HepG2 (cell line): ENCODE measurements around the gene ZSCAN2. TPM values are rescaled to one million over a fixed set of nuclear protein-coding genes. Genes with fewer than 3 reads are reported as not detected.
A peak's percentile ranks its signal among the peaks of the same experiment; 100 is the strongest.

ENCODE experiments used
- ATAC-seq: fragments of 200-7000 bp; cut with Tn5 transposase; 3 replicates; pipeline ENCODE4 v1.9.1; 2020; ENCODE audit warnings: mild to moderate bottlenecking, moderate library complexity
- BruUV-seq: library from RNA; stranded (reverse); fragments of 400-500 nt; replicated peaks from 2 replicates; lab custom pipeline; 2021; lab: Mats Ljungman, UMichigan
- CTCF ChIA-PET: fragments of 300-600 bp; formaldehyde crosslinking; extraction: SDS; loops from one replicate; lab custom pipeline; 2021; ENCODE audit warnings: low total read pairs, inconsistent platforms, low intra/inter-chr PET ratio; lab: Yijun Ruan, JAX
- POLR2A ChIA-PET: fragments of 350-600 bp; sonication (Branson Sonifier 250); formaldehyde crosslinking; loops from one replicate; lab custom pipeline; 2020; ENCODE audit warnings: antibody characterized with exemption, inconsistent platforms; lab: Yijun Ruan, JAX
- DNase-seq: peaks from one replicate; pipeline ENCODE4 v3.0.0-alpha.2; 2015; ENCODE audit warnings: low spot score
- FAIRE-seq: peaks from 3 replicates; lab custom pipeline; 2011; peaks lifted over from hg19 to GRCh38; lab: Jason Lieb, UNC
- H2AFZ ChIP-seq: one replicate; pipeline ENCODE4 v1.6.1; 2011; ENCODE audit warnings: low read length, inconsistent platforms
- H3K27ac ChIP-seq: fragments of 300-600 bp; 3 replicates; pipeline ENCODE4 v1.8.0; 2011; ENCODE audit warnings: mixed run types, mild to moderate bottlenecking, mixed read lengths, low read length, inconsistent platforms; ENCODE audit not compliant: insufficient read depth; ENCODE audit errors: extremely low read length
- H3K27me3 ChIP-seq, 2 experiments: fragments of 200-600 bp in 1 of 2; 2 replicates in 1 of 2; 3 replicates in 1 of 2; pipeline versions ENCODE4 v1.6.0 to v1.8.0; 2011; ENCODE audit warnings: low read length in 2 of 2, mild to moderate bottlenecking in 2 of 2, moderate library complexity in 2 of 2, inconsistent platforms in 1 of 2; ENCODE audit not compliant: insufficient read depth in 2 of 2, control insufficient read depth in 1 of 2
- H3K36me3 ChIP-seq, 2 experiments: fragments of 200-600 bp in 1 of 2; replicated peaks in 1 of 2; 2 replicates in 1 of 2; 3 replicates in 1 of 2; pipeline versions ENCODE4 v1.5.1 to v1.8.0; 2011; ENCODE audit warnings: low read length in 2 of 2, inconsistent platforms in 1 of 2; ENCODE audit not compliant: insufficient read depth in 2 of 2, control insufficient read depth in 1 of 2
- H3K4me1 ChIP-seq: 2 replicates; pipeline ENCODE4 v1.5.1; 2012; ENCODE audit warnings: low read length, inconsistent platforms; ENCODE audit not compliant: insufficient read depth
- H3K4me2 ChIP-seq: 2 replicates; pipeline ENCODE4 v1.6.0; 2011; ENCODE audit warnings: low read depth, low read length, inconsistent platforms
- H3K4me3 ChIP-seq, 3 experiments: fragments of 200-600 bp in 1 of 3; sonication (generic), shearing (Covaris generic) in 1 of 3; replicated peaks in 1 of 3; 2 replicates each; pipeline ENCODE4 v1.5.1; 2011 to 2016; ENCODE audit warnings: low read length in 3 of 3, inconsistent platforms in 2 of 3, low read depth in 2 of 3, mild to moderate bottlenecking in 2 of 3, control low read depth in 1 of 3, mixed read lengths in 1 of 3; ENCODE audit not compliant: insufficient read depth in 1 of 3
- H3K79me2 ChIP-seq: one replicate; pipeline ENCODE4 v1.6.1; 2011; ENCODE audit warnings: low read length, inconsistent platforms; ENCODE audit not compliant: insufficient read depth
- H3K9ac ChIP-seq: 2 replicates; pipeline ENCODE4 v1.6.0; 2011; ENCODE audit warnings: mild to moderate bottlenecking, low read depth, low read length, inconsistent platforms; ENCODE audit not compliant: insufficient read depth
- H3K9me3 ChIP-seq: 2 replicates; pipeline ENCODE4 v1.5.1; 2012; ENCODE audit warnings: mild to moderate bottlenecking, low read length
- H4K20me1 ChIP-seq: 2 replicates; pipeline ENCODE4 v1.6.0; 2011; ENCODE audit warnings: inconsistent platforms, mild to moderate bottlenecking, low read length, moderate library complexity; ENCODE audit not compliant: insufficient read depth
- DMAP1 ChIP-seq: IDR thresholded peaks from 2 replicates; pipeline ENCODE4 v1.6.1; 2016
- FOXJ3 ChIP-seq: sonication (generic); formaldehyde crosslinking; IDR thresholded peaks from 2 replicates; pipeline ENCODE4 v1.4.0; 2020; ENCODE audit warnings: missing genetic modification reagents, mild to moderate bottlenecking, borderline replicate concordance
- FOXK2 ChIP-seq: fragments of 450-650 bp; IDR thresholded peaks from 2 replicates; pipeline ENCODE4 v1.6.1; 2016
- PHB2 ChIP-seq: fragments of 450-650 bp; IDR thresholded peaks from 2 replicates; pipeline ENCODE4 v1.6.1; 2018; ENCODE audit not compliant: partially characterized antibody
- PRMT3 ChIP-seq: sonication (generic); formaldehyde crosslinking; IDR thresholded peaks from 2 replicates; pipeline ENCODE4 v1.8.1; 2022; ENCODE audit warnings: low read depth, mild to moderate bottlenecking, moderate library complexity, missing genetic modification reagents, borderline replicate concordance
- TCF7L2 ChIP-seq: IDR thresholded peaks from 2 replicates; pipeline ENCODE4 v1.6.1; 2011; ENCODE audit warnings: mild to moderate bottlenecking, low read depth, low read length, moderate library complexity
- THAP11 ChIP-seq: IDR thresholded peaks from 2 replicates; pipeline ENCODE4 v1.6.1; 2016; ENCODE audit warnings: missing biosample characterization, missing genetic modification reagents
- YEATS2 ChIP-seq: sonication (generic); formaldehyde crosslinking; IDR thresholded peaks from 2 replicates; pipeline ENCODE4 v1.4.0; 2020; ENCODE audit warnings: missing genetic modification reagents, borderline replicate concordance
- YY1 ChIP-seq: IDR thresholded peaks from 2 replicates; pipeline ENCODE4 v1.6.1; 2011; ENCODE audit warnings: low read length, low read depth, moderate library complexity, mild to moderate bottlenecking; ENCODE audit not compliant: insufficient read depth, insufficient replicate concordance
- ZBTB7A ChIP-seq: sonication (generic); formaldehyde crosslinking; IDR thresholded peaks from 2 replicates; pipeline ENCODE4 v1.8.0; 2022; ENCODE audit warnings: mild to moderate bottlenecking, missing genetic modification reagents
- ZNF263 ChIP-seq: sonication (generic); formaldehyde crosslinking; IDR thresholded peaks from 2 replicates; pipeline ENCODE4 v1.4.0; 2020; ENCODE audit warnings: missing genetic modification reagents
- ZNF451 ChIP-seq: sonication (generic); formaldehyde crosslinking; IDR thresholded peaks from 2 replicates; pipeline ENCODE4 v1.5.0; 2020; ENCODE audit warnings: mild to moderate bottlenecking, missing genetic modification reagents
- WGBS: methylation state at CpG from one replicate; pipeline ENCODE4 v1.1.6; 2017; ENCODE audit warnings: low lambda C conversion rate; 5-methylcytosine and 5-hydroxymethylcytosine counted together
- in situ Hi-C: cut with HindIII; loops from 2 replicates; pipeline ENCODE4 v1.10.0; 2017; ENCODE audit warnings: low pct_unique_long_range_greater_than_20kb; ENCODE audit not compliant: extremely low pct_ligation_motif_present
- intact Hi-C: fragments of 100-400 bp; cut with micrococcal nuclease; formaldehyde crosslinking; loops from one replicate; pipeline ENCODE4 v1.10.0; 2022; ENCODE audit not compliant: unreplicated experiment
- polyA plus RNA-seq, 8 experiments: library from polyadenylated mRNA; depleted of rRNA in 3 of 8; stranded (reverse) in 7 of 8; unstranded in 1 of 8; fragments of >200 nt; fragmentation: Illumina TruSeq in 4 of 8; extraction: Trizol in 4 of 8; gene quantifications; 2 replicates each; pipeline versions ENCODE4 v1.2.1 to v1.2.3, GENCODE V29; 2011 to 2016; ENCODE audit warnings: low read depth in 4 of 8, missing spikeins in 1 of 8, mixed read lengths in 1 of 8; ENCODE audit not compliant: insufficient read depth in 1 of 8
- total RNA-seq, 5 experiments: library from RNA; depleted of rRNA; stranded (reverse); fragments of >200 nt; fragmentation: Illumina TruSeq; extraction: Trizol; gene quantifications; 2 replicates each; pipeline ENCODE4 v1.2.3, GENCODE V29; 2016; ENCODE audit warnings: low read depth in 1 of 5
- TF ChIP-seq, protein P1 (sequence below): sonication (generic); formaldehyde crosslinking; IDR thresholded peaks from 2 replicates; pipeline ENCODE4 v1.5.0; 2020; ENCODE audit warnings: missing genetic modification reagents
- TF ChIP-seq, protein P2 (sequence below): sonication (generic); formaldehyde crosslinking; IDR thresholded peaks from 2 replicates; pipeline ENCODE4 v1.5.0; 2020; ENCODE audit warnings: missing genetic modification reagents
- TF ChIP-seq, protein P3 (sequence below): sonication (generic); formaldehyde crosslinking; IDR thresholded peaks from 2 replicates; pipeline ENCODE4 v1.5.0; 2020; ENCODE audit warnings: missing genetic modification reagents, mild to moderate bottlenecking, borderline replicate concordance

The ZSCAN2 gene
- total and polyA plus RNA-seq, 2 of the 13 experiments (the other 11 are each of a cell fraction or from before 2014, with no cell fraction given): 11.4 to 21.5 TPM

DNA sequence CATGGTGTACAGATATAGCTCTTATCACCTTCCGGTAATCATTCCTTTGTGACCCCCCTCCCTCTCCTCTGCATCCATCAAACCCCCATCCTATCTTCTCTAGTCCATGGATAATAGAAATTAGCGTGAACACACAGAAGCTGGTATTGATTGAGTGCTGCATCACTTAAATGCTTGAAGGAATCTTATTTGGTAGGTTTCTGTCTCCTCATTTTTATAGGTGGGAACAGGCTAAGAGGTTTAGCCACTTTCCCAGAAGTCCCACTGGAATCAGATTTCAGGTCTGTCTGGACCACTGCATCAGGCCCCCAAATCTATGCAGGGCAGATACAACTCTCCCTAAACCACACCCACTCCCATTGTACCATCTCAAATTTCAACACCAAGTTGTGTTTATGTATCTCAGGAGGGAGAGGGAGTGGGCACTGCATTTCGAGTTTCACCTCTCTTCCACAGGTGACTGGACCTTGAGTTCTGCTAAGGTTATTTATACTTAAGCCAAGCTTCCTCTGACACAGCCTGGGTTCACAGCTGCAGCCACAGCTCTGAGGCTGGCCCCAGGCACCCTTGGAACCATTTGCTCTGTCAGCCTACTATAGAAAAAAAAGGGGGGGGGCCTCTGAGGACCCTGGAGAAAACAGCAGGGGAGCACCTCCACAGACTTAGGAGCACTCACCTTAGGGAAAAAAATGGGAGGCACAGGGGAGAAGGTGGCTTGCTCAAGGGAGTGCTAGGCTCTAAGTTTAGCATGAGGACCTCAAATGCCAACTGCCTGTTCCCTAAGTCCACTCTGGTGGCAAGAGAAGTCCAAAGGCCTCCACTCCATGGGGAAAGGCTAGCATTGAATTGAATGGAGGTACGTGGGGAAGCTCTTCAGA, 59.3 kb downstream of the ZSCAN2 start:
- intact Hi-C loops: loop anchor here (2.0 to 10.0 kb wide), 3 partner anchors 57 to 269 kb away; partner anchors contain the start of genes ALPK3 and SEC11A
- WGBS: 72% methylated on average over 4 of the region's 4 CpGs
- FAIRE-seq (no peak), DNase-seq (no peak), ATAC-seq (no peak)
- ChIA-PET CTCF (no interaction called here), POLR2A (interaction anchor here (0.6 to 2.6 kb wide), 6 partner anchors 26 to 159 kb away, joined by 3 to 9 read pairs (median 5); partner anchors contain the start of genes SEC11A and ZSCAN2)
- H3K9me3 ChIP-seq: no peaks in the 10 kb centered on the region
- no peaks in the 10 kb centered on the region for H3K36me3 ChIP-seq
- no peak overlapping the region for H3K4me3 ChIP-seq
- no TSS peak for BruUV-seq
- no peak overlapping the region for H3K27ac ChIP-seq
- peaks cover 44% of the 10 kb centered on the region for H3K4me1 ChIP-seq
- H2AFZ ChIP-seq: no peak overlapping the region
- H4K20me1 ChIP-seq: no peaks in the 10 kb centered on the region
- no peaks in the 10 kb centered on the region for H3K27me3 ChIP-seq
- no peak overlapping the region for H3K9ac ChIP-seq
- no peaks in the 10 kb centered on the region for H3K79me2 ChIP-seq
- TF ChIP-seq PHB2 (no peak), ZNF263 (peak; percentile 79)
- H3K4me2 ChIP-seq: no peak overlapping the region
- in situ Hi-C loops: loop anchor here (5.0 to 10.0 kb wide), 2 partner anchors 73 to 265 kb away; no protein-coding TSS in a partner anchor

DNA sequence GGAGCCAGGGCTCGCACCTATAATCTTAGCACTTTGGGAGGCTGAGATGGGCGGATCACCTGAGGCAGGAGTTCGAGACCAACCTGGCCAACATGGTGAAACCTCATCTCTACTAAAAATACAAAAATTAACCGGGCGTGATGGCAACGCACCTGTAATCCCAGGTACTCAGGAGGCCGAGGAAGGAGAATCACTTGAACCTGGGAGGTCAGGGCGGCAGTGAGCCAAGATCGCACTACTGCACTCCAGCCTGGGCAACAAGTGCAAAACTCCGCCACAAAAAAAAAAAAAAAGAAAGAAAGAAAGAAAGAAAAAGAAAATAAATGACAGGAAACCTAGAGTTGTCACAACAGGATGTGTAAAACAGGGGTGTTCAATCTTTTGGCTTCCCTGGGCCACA, 60.2 kb downstream of the ZSCAN2 start:
- H3K27ac ChIP-seq: no peak overlapping the region
- POLR2A ChIA-PET: no interaction called here
- CTCF ChIA-PET: no interaction called here
- in situ Hi-C loops: no loop called here
- BruUV-seq: no TSS peak
- 0 out of 5 replicates have a peak, but pooled peaks cover 0 to 6% of the 10 kb centered on the region in 2 experiments for H3K36me3 ChIP-seq
- WGBS: 97% methylated on average over 10 of the region's 10 CpGs
- H3K4me2 ChIP-seq: no peak overlapping the region
- no peak overlapping the region for H3K4me3 ChIP-seq
- FAIRE-seq (no peak), ATAC-seq (no peak), DNase-seq (no peak)
- intact Hi-C loops: no loop called here
- H4K20me1 ChIP-seq: no peaks in the 10 kb centered on the region
- H3K79me2 ChIP-seq: no peaks in the 10 kb centered on the region
- H2AFZ ChIP-seq: no peak overlapping the region
- H3K27me3 ChIP-seq: no peaks in the 10 kb centered on the region
- peaks cover 41% of the 10 kb centered on the region for H3K4me1 ChIP-seq
- H3K9me3 ChIP-seq: no peaks in the 10 kb centered on the region
- no peak for TF ChIP-seq YY1
- TF ChIP-seq TCF7L2: no peak
- no peak for TF ChIP-seq ZBTB7A
- TF ChIP-seq FOXJ3 (CRISPR knock-in tag): no peak
- TF ChIP-seq FOXK2: no peak
- TF ChIP-seq, protein P1, sequence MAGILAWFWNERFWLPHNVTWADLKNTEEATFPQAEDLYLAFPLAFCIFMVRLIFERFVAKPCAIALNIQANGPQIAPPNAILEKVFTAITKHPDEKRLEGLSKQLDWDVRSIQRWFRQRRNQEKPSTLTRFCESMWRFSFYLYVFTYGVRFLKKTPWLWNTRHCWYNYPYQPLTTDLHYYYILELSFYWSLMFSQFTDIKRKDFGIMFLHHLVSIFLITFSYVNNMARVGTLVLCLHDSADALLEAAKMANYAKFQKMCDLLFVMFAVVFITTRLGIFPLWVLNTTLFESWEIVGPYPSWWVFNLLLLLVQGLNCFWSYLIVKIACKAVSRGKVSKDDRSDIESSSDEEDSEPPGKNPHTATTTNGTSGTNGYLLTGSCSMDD (CRISPR knock-in tag): no peak
- TF ChIP-seq PRMT3 (CRISPR knock-in tag): no peak
- no peak for TF ChIP-seq YEATS2 (CRISPR knock-in tag)
- TF ChIP-seq, protein P2, sequence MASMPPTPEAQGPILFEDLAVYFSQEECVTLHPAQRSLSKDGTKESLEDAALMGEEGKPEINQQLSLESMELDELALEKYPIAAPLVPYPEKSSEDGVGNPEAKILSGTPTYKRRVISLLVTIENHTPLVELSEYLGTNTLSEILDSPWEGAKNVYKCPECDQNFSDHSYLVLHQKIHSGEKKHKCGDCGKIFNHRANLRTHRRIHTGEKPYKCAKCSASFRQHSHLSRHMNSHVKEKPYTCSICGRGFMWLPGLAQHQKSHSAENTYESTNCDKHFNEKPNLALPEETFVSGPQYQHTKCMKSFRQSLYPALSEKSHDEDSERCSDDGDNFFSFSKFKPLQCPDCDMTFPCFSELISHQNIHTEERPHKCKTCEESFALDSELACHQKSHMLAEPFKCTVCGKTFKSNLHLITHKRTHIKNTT (CRISPR knock-in tag): no peak
- TF ChIP-seq, protein P3, sequence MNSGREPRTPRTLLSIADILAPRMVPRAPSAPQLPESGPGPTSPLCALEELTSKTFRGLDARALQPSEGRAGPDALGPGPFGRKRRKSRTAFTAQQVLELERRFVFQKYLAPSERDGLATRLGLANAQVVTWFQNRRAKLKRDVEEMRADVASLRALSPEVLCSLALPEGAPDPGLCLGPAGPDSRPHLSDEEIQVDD: no peak
- no peak for TF ChIP-seq ZNF451 (CRISPR knock-in tag)
- TF ChIP-seq THAP11 (CRISPR knock-in tag): no peak
- no peak for TF ChIP-seq DMAP1 (CRISPR knock-in tag)
- H3K9ac ChIP-seq: no peak overlapping the region
